ENCODE results near the gene FUT3. TPM values are rescaled to one million over a fixed set of nuclear protein-coding genes. Genes with fewer than 3 reads are reported as not detected.
"Not testable (repeated sequence)": the region's sequence is repeated elsewhere in the genome, so short reads cannot be mapped to it uniquely, and the experiment has no call there.

FUT3 gene
- total and polyA plus RNA-seq, 2 of the 8 experiments (the other 6 are each of a cell fraction or from before 2014, with no cell fraction given) = 0.15 to 0.63 TPM

GRCh38 chr19:5884065-5884811, 33.0 kb upstream of the FUT3 start:
- H2BK20ac ChIP-seq (ENCODE audit: low read length); H3K14ac ChIP-seq (ENCODE audit: insufficient read length); H2AFZ ChIP-seq (ENCODE audit: low read length); H2BK12ac ChIP-seq (ENCODE audit: low read depth, low read length); H2BK5ac ChIP-seq (ENCODE audit: low read depth, low read length); H3K9ac ChIP-seq (replicated peaks in 1 of 4; ENCODE audit: extremely low read depth in 1 of 4, low read depth in 3 of 4, low read length in 3 of 4); H4K91ac ChIP-seq (replicated peaks; ENCODE audit: insufficient read length, low read length); H3K4ac ChIP-seq (replicated peaks; ENCODE audit: insufficient read length, low read depth, low read length); H3K23me2 ChIP-seq (ENCODE audit: low read depth, low read length); H3K36me3 ChIP-seq (ENCODE audit: control insufficient read depth in 2 of 4, insufficient read depth in 4 of 4, low read length in 3 of 4); H3K79me2 ChIP-seq (ENCODE audit: control insufficient read depth in 1 of 2, insufficient read depth in 2 of 2, low read length in 2 of 2); H3K27ac ChIP-seq (ENCODE audit: low read depth, low read length); H2BK120ac ChIP-seq (replicated peaks; ENCODE audit: low read depth, low read length); H3K4me2 ChIP-seq (ENCODE audit: insufficient read depth in 1 of 2, low read depth in 2 of 2, low read length in 2 of 2); H2AK5ac ChIP-seq (ENCODE audit: low read depth, low read length); H4K5ac ChIP-seq (ENCODE audit: insufficient read length, low read depth, low read length); H3K18ac ChIP-seq (ENCODE audit: extremely low read depth, low read length); H2BK15ac ChIP-seq (ENCODE audit: low read length); FAIRE-seq; H4K8ac ChIP-seq (ENCODE audit: extremely low read depth, insufficient read depth, low read length); H4K20me1 ChIP-seq (replicated peaks in 1 of 2; ENCODE audit: control insufficient read depth in 1 of 2, insufficient read depth in 2 of 2, low read length in 2 of 2); H3K79me1 ChIP-seq (ENCODE audit: low read depth, low read length); H3K9me3 ChIP-seq (ENCODE audit: insufficient read depth in 2 of 2, low read depth in 1 of 2, low read length in 1 of 2); H3K23ac ChIP-seq (ENCODE audit: insufficient read length); DNase-seq (ENCODE audit: low read depth in 1 of 2, low spot score in 2 of 2); H3K56ac ChIP-seq (replicated peaks; ENCODE audit: insufficient read length, low read depth, low read length); H3K4me3 ChIP-seq (ENCODE audit: extremely low read depth in 1 of 4, insufficient read depth in 2 of 4, low read depth in 3 of 4, low read length in 4 of 4); H3K27me3 ChIP-seq (replicated peaks in 1 of 4; ENCODE audit: control insufficient read depth in 3 of 4, extremely low read depth in 1 of 4, insufficient read depth in 3 of 4, low read length in 3 of 4): not testable (repeated sequence)
- H3K4me1 ChIP-seq (replicated peaks in 1 of 4; ENCODE audit: control insufficient read depth in 3 of 4, insufficient read depth in 4 of 4, low read length in 3 of 4) = peaks cover 0 to 17% (median 6%) of the 10 kb centered on the region in 4 experiments; a peak in 6 of 7 replicates
- 81% methylated on average over 11 of the region's 11 CpGs; no CpG with 5 or more reads in 1 of the 2 experiments for WGBS, 2 experiments (ENCODE audit: extremely low coverage in 1 of 2, insufficient coverage in 1 of 2, insufficient read length in 1 of 2, insufficient replicate concordance in 2 of 2, low coverage in 1 of 2, low lambda C conversion rate in 2 of 2, missing lambda C conversion rate in 1 of 2)
- CTCF ChIA-PET (ENCODE audit: partially characterized antibody) = interaction anchor here (0.6 to 1.4 kb wide), 5 partner anchors 13 to 101 kb away, joined by 3 to 7 read pairs (median 5); no protein-coding TSS in a partner anchor
- POLR2A ChIA-PET (ENCODE audit: partially characterized antibody) = interaction anchor here (1.0 to 3.1 kb wide), 3 partner anchors 8 to 56 kb away, joined by 3 to 13 read pairs (median 6); partner anchors contain the start of genes NDUFA11 and VMAC

All from H1 (cell line).